Measurements from ENCODE around the gene ZNRF3.

The ZNRF3 gene

DNA sequence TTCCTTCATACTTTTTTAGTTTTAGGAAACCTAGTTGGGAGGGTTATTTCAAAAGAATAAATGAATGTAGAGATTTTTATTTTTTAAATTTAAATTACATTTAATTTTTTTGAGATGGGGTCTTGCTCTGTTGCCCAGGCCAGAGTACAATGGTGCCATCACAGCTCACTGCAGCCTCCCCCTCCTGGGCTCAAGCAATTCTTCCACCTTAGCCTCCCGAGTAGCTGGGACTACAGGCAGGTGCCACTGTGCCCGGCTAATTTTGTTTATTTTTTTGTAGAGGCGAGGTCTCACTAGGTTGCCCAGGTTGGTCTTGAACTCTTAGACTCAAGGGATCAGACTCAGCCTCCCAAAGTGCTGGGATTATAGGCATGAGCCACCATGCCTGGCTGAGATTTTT, 32.6 kb downstream of the ZNRF3 start:
- POLR2A ChIA-PET = interaction anchor here (1.1 kb wide), 1 partner anchor 12 kb away, joined by 3 read pairs; no protein-coding TSS in a partner anchor
- Histone ChIP-seq H3K4me1 (ENCODE audit: control insufficient read depth, insufficient read depth, low read length) (peaks cover 30% of the 10 kb centered on the region), H3K36me3 (ENCODE audit: control insufficient read depth in 2 of 2, insufficient read depth in 1 of 2, low read length in 2 of 2) (no peaks in the 10 kb centered on the region), H3K9me3 (ENCODE audit: control insufficient read depth, insufficient read depth, low read depth, low read length) (no peaks in the 10 kb centered on the region), H3K27ac (ENCODE audit: extremely low read depth, low read depth, low read length) (no peak overlapping the region), H3K4me3 (ENCODE audit: low read depth, low read length) (no peak overlapping the region)
- TF ChIP-seq, protein P1, sequence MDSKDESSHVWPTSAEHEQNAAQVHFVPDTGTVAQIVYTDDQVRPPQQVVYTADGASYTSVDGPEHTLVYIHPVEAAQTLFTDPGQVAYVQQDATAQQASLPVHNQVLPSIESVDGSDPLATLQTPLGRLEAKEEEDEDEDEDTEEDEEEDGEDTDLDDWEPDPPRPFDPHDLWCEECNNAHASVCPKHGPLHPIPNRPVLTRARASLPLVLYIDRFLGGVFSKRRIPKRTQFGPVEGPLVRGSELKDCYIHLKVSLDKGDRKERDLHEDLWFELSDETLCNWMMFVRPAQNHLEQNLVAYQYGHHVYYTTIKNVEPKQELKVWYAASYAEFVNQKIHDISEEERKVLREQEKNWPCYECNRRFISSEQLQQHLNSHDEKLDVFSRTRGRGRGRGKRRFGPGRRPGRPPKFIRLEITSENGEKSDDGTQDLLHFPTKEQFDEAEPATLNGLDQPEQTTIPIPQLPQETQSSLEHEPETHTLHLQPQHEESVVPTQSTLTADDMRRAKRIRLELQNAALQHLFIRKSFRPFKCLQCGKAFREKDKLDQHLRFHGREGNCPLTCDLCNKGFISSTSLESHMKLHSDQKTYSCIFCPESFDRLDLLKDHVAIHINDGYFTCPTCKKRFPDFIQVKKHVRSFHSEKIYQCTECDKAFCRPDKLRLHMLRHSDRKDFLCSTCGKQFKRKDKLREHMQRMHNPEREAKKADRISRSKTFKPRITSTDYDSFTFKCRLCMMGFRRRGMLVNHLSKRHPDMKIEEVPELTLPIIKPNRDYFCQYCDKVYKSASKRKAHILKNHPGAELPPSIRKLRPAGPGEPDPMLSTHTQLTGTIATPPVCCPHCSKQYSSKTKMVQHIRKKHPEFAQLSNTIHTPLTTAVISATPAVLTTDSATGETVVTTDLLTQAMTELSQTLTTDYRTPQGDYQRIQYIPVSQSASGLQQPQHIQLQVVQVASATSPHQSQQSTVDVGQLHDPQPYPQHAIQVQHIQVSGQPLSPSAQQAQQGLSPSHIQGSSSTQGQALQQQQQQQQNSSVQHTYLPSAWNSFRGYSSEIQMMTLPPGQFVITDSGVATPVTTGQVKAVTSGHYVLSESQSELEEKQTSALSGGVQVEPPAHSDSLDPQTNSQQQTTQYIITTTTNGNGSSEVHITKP (tag by site-specific recombination; IDR thresholded peaks at IDR 0.05) = no peak
- TF ChIP-seq ZNF121 (tag by site-specific recombination; IDR thresholded peaks at IDR 0.05) = peak; percentile 94
- CTCF ChIA-PET = interaction anchor here (1.8 kb wide), 1 partner anchor 125 kb away, joined by 9 read pairs; no protein-coding TSS in a partner anchor

DNA sequence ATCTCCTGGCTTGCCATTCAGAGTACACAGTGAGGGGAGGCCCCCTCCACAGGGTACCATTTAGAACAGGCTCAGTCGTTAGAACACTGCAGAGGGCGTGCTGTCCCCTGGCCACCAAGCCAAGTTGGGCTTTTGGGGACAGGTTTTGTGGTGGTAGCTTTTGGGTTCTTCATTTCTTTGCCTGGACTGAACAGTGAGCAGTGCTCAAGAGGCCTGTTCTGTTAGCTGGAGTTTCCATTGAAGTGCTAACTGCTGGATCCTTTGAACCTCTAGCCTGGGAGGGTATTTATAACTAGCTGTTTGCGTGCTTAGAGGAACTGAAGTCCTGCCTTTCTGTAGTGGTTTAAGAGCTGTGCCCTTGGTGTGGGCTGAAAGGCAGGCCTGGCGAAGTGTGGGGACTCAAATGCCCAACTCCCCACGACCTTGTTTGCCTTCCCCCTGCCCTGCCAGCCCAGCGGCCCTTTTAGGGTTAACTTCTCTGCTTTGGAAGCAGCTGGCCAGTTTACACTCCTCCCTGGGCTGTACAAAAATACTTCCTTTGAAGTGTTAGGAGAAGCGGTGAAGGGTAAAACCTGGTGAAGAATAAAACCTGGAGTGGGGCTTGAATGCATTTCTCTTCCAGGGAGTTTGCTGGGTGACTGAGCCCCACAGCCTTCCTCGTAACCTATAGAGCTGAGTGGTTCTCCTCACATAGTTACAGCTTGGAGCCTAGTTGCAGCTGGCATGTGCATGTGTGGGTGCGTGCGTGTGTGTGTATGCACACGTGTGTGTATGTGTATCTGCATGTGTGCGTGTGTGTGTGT, 34.6 kb downstream of the ZNRF3 start:
- ChIA-PET CTCF (interaction anchor here (0.6 to 2.6 kb wide), 9 partner anchors 9 to 123 kb away, joined by 3 to 10 read pairs (median 4); no protein-coding TSS in a partner anchor), POLR2A (interaction anchor here (1.5 to 1.9 kb wide), 2 partner anchors 9 to 35 kb away, joined by 4 to 6 read pairs; partner anchors contain the start of gene ZNRF3)
- no peaks in the 10 kb centered on the region for H3K36me3 ChIP-seq (ENCODE audit: control insufficient read depth in 2 of 2, insufficient read depth in 1 of 2, low read length in 2 of 2)
- H3K9me3 ChIP-seq (ENCODE audit: control insufficient read depth, insufficient read depth, low read depth, low read length) = no peaks in the 10 kb centered on the region
- H3K27ac ChIP-seq (ENCODE audit: extremely low read depth, low read depth, low read length) = no peak overlapping the region; the same call in none of the 2 replicates
- H3K4me1 ChIP-seq (ENCODE audit: control insufficient read depth, insufficient read depth, low read length) = peaks cover 21% of the 10 kb centered on the region
- H3K4me3 ChIP-seq (ENCODE audit: low read depth, low read length) = no peak overlapping the region
- peak; percentile 45; the same call in 1 of the 2 replicates for TF ChIP-seq ZNF692 (tag by site-specific recombination; IDR thresholded peaks at IDR 0.05)
- TF ChIP-seq PRDM6 (tag by site-specific recombination; IDR thresholded peaks at IDR 0.05) = 0 out of 2 replicates have a peak, but pooled peaks have one; percentile 27
- no peak for TF ChIP-seq ZNF16 (tag by site-specific recombination; IDR thresholded peaks at IDR 0.05; ENCODE audit: low read depth)
- TF ChIP-seq, protein P2, sequence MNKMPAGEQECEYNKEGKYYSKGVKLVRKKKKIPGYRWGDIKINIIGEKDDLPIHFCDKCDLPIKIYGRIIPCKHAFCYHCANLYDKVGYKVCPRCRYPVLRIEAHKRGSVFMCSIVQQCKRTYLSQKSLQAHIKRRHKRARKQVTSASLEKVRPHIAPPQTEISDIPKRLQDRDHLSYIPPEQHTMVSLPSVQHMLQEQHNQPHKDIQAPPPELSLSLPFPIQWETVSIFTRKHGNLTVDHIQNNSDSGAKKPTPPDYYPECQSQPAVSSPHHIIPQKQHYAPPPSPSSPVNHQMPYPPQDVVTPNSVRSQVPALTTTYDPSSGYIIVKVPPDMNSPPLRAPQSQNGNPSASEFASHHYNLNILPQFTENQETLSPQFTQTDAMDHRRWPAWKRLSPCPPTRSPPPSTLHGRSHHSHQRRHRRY (tag by site-specific recombination; IDR thresholded peaks at IDR 0.05) = no peak
- peak; percentile 16; the same call in 1 of the 2 replicates for TF ChIP-seq ZBTB17 (tag by site-specific recombination; IDR thresholded peaks at IDR 0.05)
- TF ChIP-seq ZBTB8A (tag by site-specific recombination; IDR thresholded peaks at IDR 0.05) = peak; percentile 41; the same call in 1 of the 2 replicates
- TF ChIP-seq ZNF768 (tag by site-specific recombination; IDR thresholded peaks at IDR 0.05) = no peak
- no peak for TF ChIP-seq ZNF404 (tag by site-specific recombination; IDR thresholded peaks at IDR 0.05)
- TF ChIP-seq ZNF514 (tag by site-specific recombination; IDR thresholded peaks at IDR 0.05) = no peak
- no peak for TF ChIP-seq ZNF701 (tag by site-specific recombination; IDR thresholded peaks at IDR 0.05)
- TF ChIP-seq YY2 (tag by site-specific recombination; IDR thresholded peaks at IDR 0.05) = no peak
- TF ChIP-seq SP2 (tag by site-specific recombination; IDR thresholded peaks at IDR 0.05) = no peak
- peak; percentile 94 for TF ChIP-seq TCF7L2 (IDR thresholded peaks at IDR 0.05; ENCODE audit: borderline replicate concordance, low read depth, low read length)
- TF ChIP-seq ZBTB20 (tag by site-specific recombination; IDR thresholded peaks at IDR 0.05) = peak; percentile 64
- TF ChIP-seq, protein P3, sequence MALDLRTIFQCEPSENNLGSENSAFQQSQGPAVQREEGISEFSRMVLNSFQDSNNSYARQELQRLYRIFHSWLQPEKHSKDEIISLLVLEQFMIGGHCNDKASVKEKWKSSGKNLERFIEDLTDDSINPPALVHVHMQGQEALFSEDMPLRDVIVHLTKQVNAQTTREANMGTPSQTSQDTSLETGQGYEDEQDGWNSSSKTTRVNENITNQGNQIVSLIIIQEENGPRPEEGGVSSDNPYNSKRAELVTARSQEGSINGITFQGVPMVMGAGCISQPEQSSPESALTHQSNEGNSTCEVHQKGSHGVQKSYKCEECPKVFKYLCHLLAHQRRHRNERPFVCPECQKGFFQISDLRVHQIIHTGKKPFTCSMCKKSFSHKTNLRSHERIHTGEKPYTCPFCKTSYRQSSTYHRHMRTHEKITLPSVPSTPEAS (tag by site-specific recombination; IDR thresholded peaks at IDR 0.05) = peak; percentile 92
- TF ChIP-seq ZBTB48 (tag by site-specific recombination; IDR thresholded peaks at IDR 0.05) = 0 out of 2 replicates have a peak, but pooled peaks have one; percentile 28
- TF ChIP-seq ZNF585B (tag by site-specific recombination; IDR thresholded peaks at IDR 0.05) = no peak
- no peak for TF ChIP-seq ZNF501 (tag by site-specific recombination; IDR thresholded peaks at IDR 0.05)
- no peak; the same call in 1 of the 2 replicates for TF ChIP-seq GLIS1 (tag by site-specific recombination; IDR thresholded peaks at IDR 0.05)
- TF ChIP-seq, protein P4, sequence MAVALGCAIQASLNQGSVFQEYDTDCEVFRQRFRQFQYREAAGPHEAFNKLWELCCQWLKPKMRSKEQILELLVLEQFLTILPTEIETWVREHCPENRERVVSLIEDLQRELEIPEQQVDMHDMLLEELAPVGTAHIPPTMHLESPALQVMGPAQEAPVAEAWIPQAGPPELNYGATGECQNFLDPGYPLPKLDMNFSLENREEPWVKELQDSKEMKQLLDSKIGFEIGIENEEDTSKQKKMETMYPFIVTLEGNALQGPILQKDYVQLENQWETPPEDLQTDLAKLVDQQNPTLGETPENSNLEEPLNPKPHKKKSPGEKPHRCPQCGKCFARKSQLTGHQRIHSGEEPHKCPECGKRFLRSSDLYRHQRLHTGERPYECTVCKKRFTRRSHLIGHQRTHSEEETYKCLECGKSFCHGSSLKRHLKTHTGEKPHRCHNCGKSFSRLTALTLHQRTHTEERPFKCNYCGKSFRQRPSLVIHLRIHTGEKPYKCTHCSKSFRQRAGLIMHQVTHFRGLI (tag by site-specific recombination; IDR thresholded peaks at IDR 0.05) = 0 out of 2 replicates have a peak, but pooled peaks have one; percentile 21
